Neuron (in vitro differentiated cells): ENCODE results near the gene NDUFS6.

Experiments used
- H2AFZ ChIP-seq: one replicate; pipeline ENCODE4 v1.6.1; 2013; ENCODE audit warnings: low read depth, mild to moderate bottlenecking, inconsistent platforms, low read length, moderate library complexity
- H3K27me3 ChIP-seq: one replicate; pipeline ENCODE4 v1.6.1; 2013; ENCODE audit warnings: low read length; ENCODE audit not compliant: insufficient read depth
- H3K36me3 ChIP-seq: one replicate; pipeline ENCODE4 v1.6.1; 2013; ENCODE audit warnings: low read length; ENCODE audit not compliant: insufficient read depth
- H3K4me1 ChIP-seq: one replicate; pipeline ENCODE4 v1.6.1; 2013; ENCODE audit warnings: low read length; ENCODE audit not compliant: insufficient read depth
- H3K4me3 ChIP-seq: 2 replicates; pipeline ENCODE4 v1.5.1; 2013; ENCODE audit warnings: mild to moderate bottlenecking, low read length, moderate library complexity
- H3K9me3 ChIP-seq: one replicate; pipeline ENCODE4 v1.6.1; 2013; ENCODE audit warnings: low read length

Gene NDUFS6

DNA sequence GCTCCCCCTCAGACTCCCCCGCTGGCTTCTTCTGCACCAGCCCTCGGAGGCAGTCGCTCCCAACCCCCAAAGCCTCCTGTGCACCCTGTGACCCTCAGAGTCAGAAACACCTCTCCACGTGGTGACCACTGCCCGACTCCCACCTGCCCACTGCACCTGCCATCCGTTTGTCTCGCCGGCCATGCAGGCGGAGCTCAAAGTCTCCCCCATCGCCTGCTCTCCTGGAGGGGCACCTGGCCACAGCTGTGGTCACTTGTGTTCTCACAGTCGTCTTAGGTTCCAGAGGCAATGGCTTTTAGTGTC lies 39.8 kb upstream of the NDUFS6 start:
- no peaks in the 10 kb centered on the region for H3K9me3 ChIP-seq
- no peak overlapping the region for H3K4me3 ChIP-seq
- no peaks in the 10 kb centered on the region for H3K36me3 ChIP-seq

DNA sequence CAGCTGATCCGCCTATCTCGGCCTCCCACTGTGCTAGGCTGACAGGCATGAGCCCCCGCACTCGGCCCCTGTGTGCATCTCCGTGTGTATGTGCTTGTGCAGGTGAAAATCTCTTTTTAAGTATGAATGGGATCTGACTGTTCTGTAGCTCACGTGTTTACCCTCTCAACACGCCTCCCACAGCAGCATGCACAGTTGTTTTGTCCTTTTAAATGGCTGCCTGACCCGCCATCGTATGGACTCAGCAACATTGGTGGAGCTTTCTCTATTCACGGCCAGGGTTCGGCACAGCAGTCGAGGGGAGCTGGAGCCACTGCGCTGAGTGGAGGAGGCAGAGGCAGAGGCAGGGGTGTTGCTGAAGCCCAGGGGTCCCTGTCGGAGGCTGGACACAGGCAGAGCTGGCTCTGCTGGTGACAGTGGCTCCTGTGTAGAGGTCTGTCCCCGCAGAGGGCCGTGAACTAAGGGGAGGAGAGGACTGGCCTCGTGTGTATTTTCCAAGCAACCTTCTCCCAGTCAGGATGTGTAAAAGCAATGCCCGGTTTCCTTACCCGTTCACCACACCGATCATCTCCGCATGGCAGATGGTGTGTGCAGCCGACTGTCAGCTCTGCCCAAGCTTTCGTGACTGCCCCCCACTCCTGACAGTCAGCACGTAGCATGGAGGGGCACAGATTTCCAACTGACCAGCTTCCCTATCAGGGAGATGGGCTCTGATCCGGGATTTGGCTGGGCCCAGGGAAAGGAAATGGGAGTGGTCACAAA lies 38.9 kb upstream of the NDUFS6 start:
- Histone ChIP-seq H2AFZ (no peak overlapping the region), H3K4me3 (no peak overlapping the region), H3K36me3 (no peaks in the 10 kb centered on the region), H3K9me3 (no peaks in the 10 kb centered on the region), H3K4me1 (peaks cover 5% of the 10 kb centered on the region), H3K27me3 (peaks cover 4% of the 10 kb centered on the region)

More for the DNA sequence above, 39.8 kb upstream of the NDUFS6 start:
- H3K4me1 ChIP-seq, result peaks cover 5% of the 10 kb centered on the region
- peaks cover 4% of the 10 kb centered on the region for H3K27me3 ChIP-seq
- H2AFZ ChIP-seq, result no peak overlapping the region

- H2AFZ ChIP-seq, result no peak overlapping the region
- H3K36me3 ChIP-seq, result no peaks in the 10 kb centered on the region
- H3K9me3 ChIP-seq, result no peaks in the 10 kb centered on the region
- no peak overlapping the region for H3K4me3 ChIP-seq
- H3K27me3 ChIP-seq, result peaks cover 4% of the 10 kb centered on the region
- H3K4me1 ChIP-seq, result peaks cover 5% of the 10 kb centered on the region
Observed at GRCh38 chr5:1762883-1763547, 38.2 kb upstream of the NDUFS6 start.

- H3K9me3 ChIP-seq, result no peaks in the 10 kb centered on the region
- peaks cover 5% of the 10 kb centered on the region for H3K4me1 ChIP-seq
- H3K27me3 ChIP-seq, result peaks cover 4% of the 10 kb centered on the region
- no peaks in the 10 kb centered on the region for H3K36me3 ChIP-seq
- H2AFZ ChIP-seq, result no peak overlapping the region
- H3K4me3 ChIP-seq, result no peak overlapping the region
Observed at GRCh38 chr5:1763548-1763911, 37.7 kb upstream of the NDUFS6 start.

- Histone ChIP-seq H3K9me3 (no peaks in the 10 kb centered on the region), H3K4me1 (peaks cover 5% of the 10 kb centered on the region), H3K4me3 (no peak overlapping the region), H3K36me3 (no peaks in the 10 kb centered on the region), H3K27me3 (peaks cover 4% of the 10 kb centered on the region), H2AFZ (no peak overlapping the region)
Observed at GRCh38 chr5:1763960-1764605, 37.1 kb upstream of the NDUFS6 start.

DNA sequence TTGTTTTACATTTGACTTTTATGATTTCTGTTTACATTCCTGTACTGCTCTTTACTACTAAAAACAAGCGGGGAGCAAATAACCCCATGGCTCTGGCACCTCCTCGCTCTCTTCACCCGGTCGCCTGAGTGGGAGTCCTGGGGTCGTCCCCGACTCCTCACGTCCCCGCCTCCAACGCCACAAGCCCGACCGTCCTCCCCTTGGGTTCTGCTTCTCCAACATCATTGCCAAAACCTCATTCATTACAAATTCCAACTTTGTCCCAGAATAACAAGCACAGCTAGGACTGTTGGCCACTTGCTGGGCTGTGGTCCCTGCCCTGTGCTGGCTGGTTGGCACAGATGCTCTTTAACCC lies 36.6 kb upstream of the NDUFS6 start:
- Histone ChIP-seq H3K9me3 (no peaks in the 10 kb centered on the region), H3K4me1 (peaks cover 5% of the 10 kb centered on the region), H2AFZ (no peak overlapping the region), H3K27me3 (peaks cover 4% of the 10 kb centered on the region), H3K36me3 (no peaks in the 10 kb centered on the region), H3K4me3 (no peak overlapping the region)

DNA sequence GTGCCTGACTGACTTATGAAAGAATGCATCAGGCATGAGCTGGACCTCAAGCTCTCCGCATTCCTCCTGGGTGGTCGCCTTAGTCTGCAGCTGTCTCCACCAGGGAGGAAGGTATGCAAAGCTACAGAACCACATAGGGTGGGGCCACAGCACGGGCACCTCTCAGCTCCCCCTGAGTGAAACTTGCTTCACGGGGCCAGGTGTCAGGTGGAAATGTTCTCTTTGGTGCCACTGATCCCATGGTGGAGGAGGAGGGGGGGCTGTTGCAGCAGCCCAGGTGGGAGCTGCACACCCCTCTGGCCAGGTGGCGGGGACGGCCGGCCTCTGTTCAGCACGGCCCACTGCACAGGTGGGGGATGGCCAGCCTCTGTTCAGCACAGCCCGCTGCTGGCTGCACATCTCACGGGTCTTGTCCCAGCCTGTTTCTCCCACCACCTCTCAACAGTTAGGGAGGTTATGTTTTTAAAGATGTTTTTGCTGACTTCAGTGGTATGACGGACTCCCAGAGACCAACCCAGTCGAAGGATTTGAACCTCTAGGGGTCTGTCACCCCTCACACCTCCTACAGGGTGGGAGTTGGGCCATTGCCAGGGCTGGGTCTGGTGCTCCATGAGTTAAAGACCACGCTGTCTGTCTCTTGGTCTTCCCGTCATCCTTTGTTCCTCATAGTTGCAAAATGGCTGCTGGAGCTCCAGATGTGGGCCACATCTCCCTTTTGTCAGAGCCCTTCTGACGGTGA lies 35.9 kb upstream of the NDUFS6 start:
- no peak overlapping the region for H3K4me3 ChIP-seq
- no peaks in the 10 kb centered on the region for H3K9me3 ChIP-seq
- H2AFZ ChIP-seq, result no peak overlapping the region
- no peaks in the 10 kb centered on the region for H3K36me3 ChIP-seq
- peaks cover 5% of the 10 kb centered on the region for H3K4me1 ChIP-seq
- peaks cover 4% of the 10 kb centered on the region for H3K27me3 ChIP-seq

GRCh38 chr5:1765880-1766235 lies 35.3 kb upstream of the NDUFS6 start:
- Histone ChIP-seq H3K4me3 (no peak overlapping the region), H3K36me3 (no peaks in the 10 kb centered on the region), H3K27me3 (peaks cover 4% of the 10 kb centered on the region), H3K4me1 (peaks cover 5% of the 10 kb centered on the region), H2AFZ (no peak overlapping the region), H3K9me3 (no peaks in the 10 kb centered on the region)

DNA sequence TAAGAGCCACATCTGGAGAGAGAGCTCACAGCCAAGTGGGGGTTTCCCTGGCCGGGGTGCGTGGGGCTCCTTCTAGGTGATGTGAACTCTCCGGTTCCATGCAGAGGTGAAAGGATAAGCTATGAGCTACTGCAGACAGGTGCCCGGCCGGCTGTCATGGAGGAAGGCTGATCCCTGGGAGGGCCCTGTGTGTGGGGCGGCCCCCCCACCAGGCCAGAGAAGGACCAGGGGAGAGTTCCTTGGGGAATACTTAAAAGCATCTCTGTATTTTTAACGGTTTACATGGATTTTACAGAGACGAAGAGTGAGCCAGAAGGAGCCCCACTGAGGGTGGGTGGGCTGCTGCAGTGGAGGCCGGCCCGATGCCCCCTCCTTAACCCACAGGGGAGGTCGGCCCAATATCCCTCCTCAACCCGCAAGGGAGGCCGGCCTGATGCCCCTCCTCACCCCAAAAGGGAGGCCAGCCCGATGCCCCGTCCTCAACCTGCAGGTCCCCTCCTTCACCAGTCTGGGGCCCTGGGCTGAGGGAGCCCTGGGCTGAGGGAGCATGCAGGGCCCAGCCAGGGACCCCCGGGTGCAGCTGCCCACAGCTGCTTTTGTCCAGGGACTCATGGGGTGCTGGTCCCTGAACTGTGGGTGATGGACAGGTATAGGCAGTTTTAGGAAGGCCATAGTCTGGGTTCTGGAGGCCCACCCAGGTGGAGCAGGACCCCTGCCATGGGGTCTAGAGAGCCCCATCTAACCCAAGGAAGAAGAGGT lies 33.5 kb upstream of the NDUFS6 start:
- Histone ChIP-seq H3K4me3 (no peak overlapping the region), H3K36me3 (no peaks in the 10 kb centered on the region), H2AFZ (no peak overlapping the region), H3K27me3 (no peaks in the 10 kb centered on the region), H3K9me3 (no peaks in the 10 kb centered on the region), H3K4me1 (peaks cover 5% of the 10 kb centered on the region)

GRCh38 chr5:1768283-1769000 lies 32.8 kb upstream of the NDUFS6 start:
- Histone ChIP-seq H2AFZ (no peak overlapping the region), H3K36me3 (no peaks in the 10 kb centered on the region), H3K4me3 (no peak overlapping the region), H3K9me3 (no peaks in the 10 kb centered on the region), H3K4me1 (peaks cover 5% of the 10 kb centered on the region), H3K27me3 (no peaks in the 10 kb centered on the region)

- Histone ChIP-seq H2AFZ (no peak overlapping the region), H3K36me3 (no peaks in the 10 kb centered on the region), H3K4me3 (no peak overlapping the region), H3K9me3 (no peaks in the 10 kb centered on the region), H3K4me1 (peaks cover under 1% of the 10 kb centered on the region), H3K27me3 (no peaks in the 10 kb centered on the region)
Observed at GRCh38 chr5:1769017-1769640, 32.1 kb upstream of the NDUFS6 start.
